Bone marrow (tissue), 2 donors: Measurements from ENCODE around the gene NOL4L.
A peak's percentile ranks its signal among the peaks of the same experiment; 100 is the strongest.

Source experiments
- DNase-seq, 2 donors: peaks; one replicate each; lab custom pipeline; 2025; lab: John Stamatoyannopoulos, UW

NOL4L gene

GRCh38 chr20:32444474-32445220 is 140.5 kb downstream of the NOL4L start:
- DNase-seq: no peak

GRCh38 chr20:32443386-32443974 is 141.7 kb downstream of the NOL4L start:
- DNase-seq: no peak

GRCh38 chr20:32442630-32443373 is 142.3 kb downstream of the NOL4L start:
- no peak for DNase-seq

- no peak for DNase-seq
These were observed 143.5 kb downstream of the NOL4L start for GRCh38 chr20:32441638-32442037.

GRCh38 chr20:32440758-32441078 is 144.4 kb downstream of the NOL4L start:
- no peak for DNase-seq

GRCh38 chr20:32440069-32440757 is 144.9 kb downstream of the NOL4L start:
- DNase-seq: no peak

- no peak for DNase-seq
These were observed 145.9 kb downstream of the NOL4L start for GRCh38 chr20:32439132-32439829.

- no peak for DNase-seq
These were observed 146.7 kb downstream of the NOL4L start for GRCh38 chr20:32438331-32438858.

- DNase-seq: peak in 1 of 2 donors; percentile 15
These were observed 147.6 kb downstream of the NOL4L start for GRCh38 chr20:32437391-32438074.

GRCh38 chr20:32436968-32437367 is 148.2 kb downstream of the NOL4L start:
- DNase-seq: no peak

GRCh38 chr20:32436142-32436861 is 148.8 kb downstream of the NOL4L start:
- DNase-seq: no peak

GRCh38 chr20:32435449-32436107 is 149.6 kb downstream of the NOL4L start:
- DNase-seq: no peak

GRCh38 chr20:32434434-32434833 is 150.7 kb downstream of the NOL4L start:
- no peak for DNase-seq

GRCh38 chr20:32433311-32434021 is 151.7 kb downstream of the NOL4L start:
- DNase-seq: no peak

GRCh38 chr20:32432277-32432676 is 152.9 kb downstream of the NOL4L start:
- DNase-seq: no peak

- no peak for DNase-seq
These were observed 153.7 kb downstream of the NOL4L start for GRCh38 chr20:32431457-32431856.

GRCh38 chr20:32429745-32430360 is 155.3 kb downstream of the NOL4L start:
- no peak for DNase-seq

- no peak for DNase-seq
These were observed 155.8 kb downstream of the NOL4L start for GRCh38 chr20:32429343-32429742.

- no peak for DNase-seq
These were observed 157.1 kb downstream of the NOL4L start for GRCh38 chr20:32427996-32428395.
